H1 (cell line): ENCODE measurements around the gene KRTAP4-1. TPM values are rescaled to one million over a fixed set of nuclear protein-coding genes. Genes with fewer than 3 reads are reported as not detected.

Experiments used
- polyA plus RNA-seq, 7 experiments: library from polyadenylated mRNA; depleted of rRNA in 3 of 7; stranded (reverse) in 5 of 7; unstranded in 2 of 7; fragments of >200 nt in 5 of 7; fragments of 200-250 nt in 2 of 7; gene quantifications; 1 replicate in 5 of 7; 2 replicates in 1 of 7; 4 replicates in 1 of 7; pipeline versions ENCODE4 v1.2.1 to v1.2.3, GENCODE V29; 2011 to 2013; ENCODE audit warnings: missing spikeins in 2 of 7, mixed read lengths in 2 of 7
- small RNA-seq: library from polyadenylated mRNA; stranded (forward); fragments of <200 nt; extraction: miRNeasy Mini kit (QIAGEN cat#:217004); gene quantifications from one replicate; pipeline ENCODE3, GENCODE V24; 2013; ENCODE audit not compliant: insufficient read depth
- total RNA-seq: library from RNA; stranded (reverse); fragmentation: NEBNext Ultra II Directional; extraction: Animal tissue kit (Norgen Biotek cat#: 25700); gene quantifications from 2 replicates; pipeline ENCODE4 v1.2.1, GENCODE V29; 2021

Gene KRTAP4-1
- total and polyA plus RNA-seq, 2 of the 8 experiments (the other 6 are each of a cell fraction or from before 2014, with no cell fraction given), result not detected

Small RNAs within 50 kb of the gene (small RNA-seq; reads per million reads assigned to genes)
- not detected for gene KRTAP4-17P

Other genes starting within 250 kb of the KRTAP4-1 start
Only the 30 nearest of the 41 such genes appear.
- gene KRTAP1-5, start 157.7 kb downstream of the KRTAP4-1 start, total RNA-seq, result not detected in 2 replicates
- gene KRTAP1-5, start 157.7 kb downstream of the KRTAP4-1 start, polyA plus RNA-seq (2011; rRNA removed), result not detected in 2 replicates
- gene KRTAP1-4, start 154.7 kb downstream of the KRTAP4-1 start, total RNA-seq, result not detected in 2 replicates
- not detected in 2 replicates for gene KRTAP1-4, start 154.7 kb downstream of the KRTAP4-1 start, polyA plus RNA-seq (2011; rRNA removed)
- not detected in 2 replicates for gene KRTAP1-3, start 150.0 kb downstream of the KRTAP4-1 start, total RNA-seq
- gene KRTAP1-3, start 150.0 kb downstream of the KRTAP4-1 start, polyA plus RNA-seq (2011; rRNA removed), result not detected in 2 replicates
- not detected in 2 replicates for gene KRTAP1-1, start 143.5 kb downstream of the KRTAP4-1 start, total RNA-seq
- not detected in 2 replicates for gene KRTAP1-1, start 143.5 kb downstream of the KRTAP4-1 start, polyA plus RNA-seq (2011; rRNA removed)
- gene KRTAP2-1, start 137.6 kb downstream of the KRTAP4-1 start, total RNA-seq, result not detected in 2 replicates
- not detected in 2 replicates for gene KRTAP2-1, start 137.6 kb downstream of the KRTAP4-1 start, polyA plus RNA-seq (2011; rRNA removed)
- not detected in 2 replicates for gene KRTAP2-2, start 129.7 kb downstream of the KRTAP4-1 start, total RNA-seq
- gene KRTAP2-2, start 129.7 kb downstream of the KRTAP4-1 start, polyA plus RNA-seq (2011; rRNA removed), result not detected in 2 replicates
- not detected in 2 replicates for gene KRTAP2-3, start 124.8 kb downstream of the KRTAP4-1 start, total RNA-seq
- gene KRTAP2-3, start 124.8 kb downstream of the KRTAP4-1 start, polyA plus RNA-seq (2011; rRNA removed), result not detected in 2 replicates
- not detected in 2 replicates for gene KRTAP2-4, start 119.0 kb downstream of the KRTAP4-1 start, total RNA-seq
- gene KRTAP2-4, start 119.0 kb downstream of the KRTAP4-1 start, polyA plus RNA-seq (2011; rRNA removed), result not detected in 2 replicates
- gene KRTAP4-7, start 100.8 kb downstream of the KRTAP4-1 start, total RNA-seq, result not detected in 2 replicates
- not detected in 2 replicates for gene KRTAP4-7, start 100.8 kb downstream of the KRTAP4-1 start, polyA plus RNA-seq (2011; rRNA removed)
- not detected in 2 replicates for gene KRTAP4-8, start 86.8 kb downstream of the KRTAP4-1 start, total RNA-seq
- gene KRTAP4-8, start 86.8 kb downstream of the KRTAP4-1 start, polyA plus RNA-seq (2011; rRNA removed), result not detected in 2 replicates
- gene KRTAP4-16, start 82.7 kb downstream of the KRTAP4-1 start, total RNA-seq, result not detected in 2 replicates
- gene KRTAP4-16, start 82.7 kb downstream of the KRTAP4-1 start, polyA plus RNA-seq (2011; rRNA removed), result not detected in 2 replicates
- gene KRTAP4-9, start 79.5 kb downstream of the KRTAP4-1 start, total RNA-seq, result not detected in 2 replicates
- 0.06 TPM in 1 of 2 replicates, not detected in the other for gene KRTAP4-9, start 79.5 kb downstream of the KRTAP4-1 start, polyA plus RNA-seq (2011; rRNA removed)
- not detected in 2 replicates for gene KRTAP4-11, start 66.5 kb downstream of the KRTAP4-1 start, total RNA-seq
- not detected in 2 replicates for gene KRTAP4-11, start 66.5 kb downstream of the KRTAP4-1 start, polyA plus RNA-seq (2011; rRNA removed)
- gene KRTAP4-12, start 60.7 kb downstream of the KRTAP4-1 start, total RNA-seq, result not detected in 2 replicates
- gene KRTAP4-12, start 60.7 kb downstream of the KRTAP4-1 start, polyA plus RNA-seq (2011; rRNA removed), result not detected in 2 replicates
- gene KRTAP4-6, start 44.4 kb downstream of the KRTAP4-1 start, total RNA-seq, result not detected in 2 replicates
- gene KRTAP4-6, start 44.4 kb downstream of the KRTAP4-1 start, polyA plus RNA-seq (2011; rRNA removed), result not detected in 2 replicates
- gene KRTAP4-5, start 35.1 kb downstream of the KRTAP4-1 start, total RNA-seq, result not detected in 2 replicates
- not detected in 2 replicates for gene KRTAP4-5, start 35.1 kb downstream of the KRTAP4-1 start, polyA plus RNA-seq (2011; rRNA removed)
- not detected in 2 replicates for gene KRTAP4-4, start 24.2 kb downstream of the KRTAP4-1 start, total RNA-seq
- not detected in 2 replicates for gene KRTAP4-4, start 24.2 kb downstream of the KRTAP4-1 start, polyA plus RNA-seq (2011; rRNA removed)
- not detected in 2 replicates for gene KRTAP4-3, start 16.7 kb downstream of the KRTAP4-1 start, total RNA-seq
- not detected in 2 replicates for gene KRTAP4-3, start 16.7 kb downstream of the KRTAP4-1 start, polyA plus RNA-seq (2011; rRNA removed)
- not detected in 2 replicates for gene KRTAP4-2, start 6.7 kb downstream of the KRTAP4-1 start, total RNA-seq
- gene KRTAP4-2, start 6.7 kb downstream of the KRTAP4-1 start, polyA plus RNA-seq (2011; rRNA removed), result not detected in 2 replicates
- not detected in 2 replicates for gene KRTAP9-1, start 5.0 kb upstream of the KRTAP4-1 start, total RNA-seq
- gene KRTAP9-1, start 5.0 kb upstream of the KRTAP4-1 start, polyA plus RNA-seq (2011; rRNA removed), result not detected in 2 replicates
- gene KRTAP9-2, start 41.7 kb upstream of the KRTAP4-1 start, total RNA-seq, result not detected in 2 replicates
- not detected in 2 replicates for gene KRTAP9-2, start 41.7 kb upstream of the KRTAP4-1 start, polyA plus RNA-seq (2011; rRNA removed)
- gene KRTAP9-3, start 47.5 kb upstream of the KRTAP4-1 start, total RNA-seq, result not detected in 2 replicates
- gene KRTAP9-3, start 47.5 kb upstream of the KRTAP4-1 start, polyA plus RNA-seq (2011; rRNA removed), result not detected in 2 replicates
- gene KRTAP9-8, start 53.1 kb upstream of the KRTAP4-1 start, total RNA-seq, result not detected in 2 replicates
- not detected in 2 replicates for gene KRTAP9-8, start 53.1 kb upstream of the KRTAP4-1 start, polyA plus RNA-seq (2011; rRNA removed)
- not detected in 2 replicates for gene KRTAP9-4, start 64.8 kb upstream of the KRTAP4-1 start, total RNA-seq
- gene KRTAP9-4, start 64.8 kb upstream of the KRTAP4-1 start, polyA plus RNA-seq (2011; rRNA removed), result 0.13 TPM in 1 of 2 replicates, not detected in the other
- not detected in 2 replicates for gene KRTAP9-9, start 70.5 kb upstream of the KRTAP4-1 start, total RNA-seq
- gene KRTAP9-9, start 70.5 kb upstream of the KRTAP4-1 start, polyA plus RNA-seq (2011; rRNA removed), result not detected in 2 replicates
- not detected in 2 replicates for gene KRTAP9-6, start 80.5 kb upstream of the KRTAP4-1 start, total RNA-seq
- not detected in 2 replicates for gene KRTAP9-6, start 80.5 kb upstream of the KRTAP4-1 start, polyA plus RNA-seq (2011; rRNA removed)
- gene KRTAP9-7, start 90.8 kb upstream of the KRTAP4-1 start, total RNA-seq, result not detected in 2 replicates
- gene KRTAP9-7, start 90.8 kb upstream of the KRTAP4-1 start, polyA plus RNA-seq (2011; rRNA removed), result not detected in 2 replicates
- not detected in 2 replicates for gene KRTAP29-1, start 117.9 kb upstream of the KRTAP4-1 start, total RNA-seq
- not detected in 2 replicates for gene KRTAP29-1, start 117.9 kb upstream of the KRTAP4-1 start, polyA plus RNA-seq (2011; rRNA removed)
- not detected in 2 replicates for gene KRTAP16-1, start 124.4 kb upstream of the KRTAP4-1 start, total RNA-seq
- gene KRTAP16-1, start 124.4 kb upstream of the KRTAP4-1 start, polyA plus RNA-seq (2011; rRNA removed), result not detected in 2 replicates
- gene KRTAP17-1, start 130.8 kb upstream of the KRTAP4-1 start, total RNA-seq, result not detected in 2 replicates
- gene KRTAP17-1, start 130.8 kb upstream of the KRTAP4-1 start, polyA plus RNA-seq (2011; rRNA removed), result not detected in 2 replicates